ENCODE data around the gene JAKMIP2. TPM values are rescaled to one million over a fixed set of nuclear protein-coding genes. Genes with fewer than 3 reads are reported as not detected.

JAKMIP2 gene
- total RNA-seq, 1 donor, result 1.1 TPM

DNA sequence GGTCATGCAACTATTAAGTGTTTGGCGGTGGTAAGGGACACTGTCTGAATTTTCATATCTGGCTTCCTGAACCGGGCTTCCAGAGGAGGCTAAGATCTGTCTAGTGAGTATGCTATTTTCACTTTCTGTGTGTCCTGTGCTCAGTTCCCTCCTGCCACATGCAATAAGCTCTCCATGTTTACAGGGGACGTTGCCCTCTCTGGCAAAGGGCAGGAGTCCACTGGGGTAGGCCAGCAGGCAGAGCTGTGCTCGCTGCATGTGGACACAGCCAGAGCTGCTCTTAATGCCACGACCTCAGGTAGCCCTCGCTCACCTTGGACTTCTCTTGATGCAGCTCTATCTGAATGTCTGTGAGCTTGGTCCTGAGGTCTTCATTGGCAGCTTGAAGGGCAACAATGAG lies 111.2 kb downstream of the JAKMIP2 start:
- H3K4me2 ChIP-seq (ENCODE audit: insufficient read depth, low read length), result no peak overlapping the region
- H3K79me2 ChIP-seq (ENCODE audit: insufficient read depth, low read length), result no peaks in the 10 kb centered on the region
- H3K27me3 ChIP-seq (ENCODE audit: insufficient read depth, low read length), result no peaks in the 10 kb centered on the region
- TF ChIP-seq CTCF (IDR thresholded peaks at IDR 0.05; ENCODE audit: extremely low read depth, low read depth, low read length), result no peak
- no peak overlapping the region for H3K27ac ChIP-seq (ENCODE audit: low read depth, low read length)
- H3K4me1 ChIP-seq (ENCODE audit: insufficient read depth, low read length), result no peaks in the 10 kb centered on the region
- DNase-seq (ENCODE audit: insufficient read length, low spot score, missing footprints), result no peak
- H3K36me3 ChIP-seq (ENCODE audit: insufficient read depth, low read length), result no peaks in the 10 kb centered on the region
- no peak overlapping the region for H2AFZ ChIP-seq (ENCODE audit: low read length)
- H3K4me3 ChIP-seq (ENCODE audit: insufficient read depth, low read length), result no peak overlapping the region
- no peaks in the 10 kb centered on the region for H4K20me1 ChIP-seq (ENCODE audit: insufficient read depth, low read length)
- no peaks in the 10 kb centered on the region for H3K9me3 ChIP-seq (ENCODE audit: low read depth, low read length)

DNA sequence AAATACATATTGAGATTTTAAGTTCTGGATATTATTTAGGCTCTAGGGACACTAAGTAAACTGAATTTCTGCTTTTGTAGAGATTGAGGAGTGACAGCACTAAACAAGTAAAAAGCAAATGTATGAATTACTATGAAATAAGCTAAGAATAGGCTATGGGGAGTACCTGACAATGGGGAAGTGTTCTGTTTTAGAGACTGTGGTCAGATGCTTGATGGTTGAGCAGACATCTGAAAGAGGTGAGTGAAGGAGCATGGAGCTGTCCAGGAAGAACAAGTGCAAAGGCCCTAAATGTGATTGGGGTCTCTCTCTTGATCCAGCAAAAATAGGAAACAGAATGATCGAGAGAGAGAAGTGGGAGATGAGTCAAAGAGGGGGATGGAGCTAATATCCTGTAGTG lies 111.7 kb downstream of the JAKMIP2 start:
- Histone ChIP-seq H3K27ac (ENCODE audit: low read depth, low read length) (no peak overlapping the region), H3K4me1 (ENCODE audit: insufficient read depth, low read length) (no peaks in the 10 kb centered on the region), H3K79me2 (ENCODE audit: insufficient read depth, low read length) (no peaks in the 10 kb centered on the region), H2AFZ (ENCODE audit: low read length) (no peak overlapping the region), H3K27me3 (ENCODE audit: insufficient read depth, low read length) (no peaks in the 10 kb centered on the region), H3K36me3 (ENCODE audit: insufficient read depth, low read length) (no peaks in the 10 kb centered on the region), H4K20me1 (ENCODE audit: insufficient read depth, low read length) (no peaks in the 10 kb centered on the region), H3K4me3 (ENCODE audit: insufficient read depth, low read length) (no peak overlapping the region), H3K9me3 (ENCODE audit: low read depth, low read length) (no peaks in the 10 kb centered on the region), H3K4me2 (ENCODE audit: insufficient read depth, low read length) (no peak overlapping the region)
- DNase-seq (ENCODE audit: insufficient read length, low spot score, missing footprints), result no peak
- no peak for TF ChIP-seq CTCF (IDR thresholded peaks at IDR 0.05; ENCODE audit: extremely low read depth, low read depth, low read length)

- no peak overlapping the region for H3K4me2 ChIP-seq (ENCODE audit: insufficient read depth, low read length)
Measured at GRCh38 chr5:147669169-147669869, 113.2 kb downstream of the JAKMIP2 start.

GRCh38 chr5:147668385-147668784 lies 114.1 kb downstream of the JAKMIP2 start:
- Histone ChIP-seq H2AFZ (ENCODE audit: low read length) (no peak overlapping the region), H3K27ac (ENCODE audit: low read depth, low read length) (no peak overlapping the region), H3K79me2 (ENCODE audit: insufficient read depth, low read length) (no peaks in the 10 kb centered on the region), H3K4me1 (ENCODE audit: insufficient read depth, low read length) (no peaks in the 10 kb centered on the region), H3K27me3 (ENCODE audit: insufficient read depth, low read length) (no peaks in the 10 kb centered on the region), H3K4me3 (ENCODE audit: insufficient read depth, low read length) (no peak overlapping the region), H4K20me1 (ENCODE audit: insufficient read depth, low read length) (no peaks in the 10 kb centered on the region), H3K4me2 (ENCODE audit: insufficient read depth, low read length) (no peak overlapping the region), H3K36me3 (ENCODE audit: insufficient read depth, low read length) (no peaks in the 10 kb centered on the region), H3K9me3 (ENCODE audit: low read depth, low read length) (no peaks in the 10 kb centered on the region)
- no peak for DNase-seq (ENCODE audit: insufficient read length, low spot score, missing footprints)
- TF ChIP-seq CTCF (IDR thresholded peaks at IDR 0.05; ENCODE audit: extremely low read depth, low read depth, low read length), result no peak

More at GRCh38 chr5:147669169-147669869, 113.2 kb downstream of the JAKMIP2 start:
- Histone ChIP-seq H3K4me3 (ENCODE audit: insufficient read depth, low read length) (no peak overlapping the region), H2AFZ (ENCODE audit: low read length) (no peak overlapping the region), H4K20me1 (ENCODE audit: insufficient read depth, low read length) (no peaks in the 10 kb centered on the region), H3K79me2 (ENCODE audit: insufficient read depth, low read length) (no peaks in the 10 kb centered on the region), H3K27ac (ENCODE audit: low read depth, low read length) (no peak overlapping the region), H3K4me1 (ENCODE audit: insufficient read depth, low read length) (no peaks in the 10 kb centered on the region), H3K9me3 (ENCODE audit: low read depth, low read length) (no peaks in the 10 kb centered on the region), H3K36me3 (ENCODE audit: insufficient read depth, low read length) (no peaks in the 10 kb centered on the region), H3K27me3 (ENCODE audit: insufficient read depth, low read length) (no peaks in the 10 kb centered on the region)
- TF ChIP-seq CTCF (IDR thresholded peaks at IDR 0.05; ENCODE audit: extremely low read depth, low read depth, low read length), result no peak
- DNase-seq (ENCODE audit: insufficient read length, low spot score, missing footprints), result no peak
